Stimulated activated naive CD8-positive, alpha-beta T cell treated with anti-CD3 and anti-CD28 coated beads, Interleukin-15, Interleukin-2, amounts not matched to agents 100 U/mL and 50 U/mL, for 24 hours (primary cell): ENCODE data around the gene ANTXR1.

Source experiments
- ATAC-seq: fragments of 150-1000 bp; cut with Tn5 transposase; one replicate; pipeline ENCODE4 v1.10.0; 2021
- DNase-seq: peaks from one replicate; pipeline ENCODE4 v3.0.0; 2021

The ANTXR1 gene

DNA sequence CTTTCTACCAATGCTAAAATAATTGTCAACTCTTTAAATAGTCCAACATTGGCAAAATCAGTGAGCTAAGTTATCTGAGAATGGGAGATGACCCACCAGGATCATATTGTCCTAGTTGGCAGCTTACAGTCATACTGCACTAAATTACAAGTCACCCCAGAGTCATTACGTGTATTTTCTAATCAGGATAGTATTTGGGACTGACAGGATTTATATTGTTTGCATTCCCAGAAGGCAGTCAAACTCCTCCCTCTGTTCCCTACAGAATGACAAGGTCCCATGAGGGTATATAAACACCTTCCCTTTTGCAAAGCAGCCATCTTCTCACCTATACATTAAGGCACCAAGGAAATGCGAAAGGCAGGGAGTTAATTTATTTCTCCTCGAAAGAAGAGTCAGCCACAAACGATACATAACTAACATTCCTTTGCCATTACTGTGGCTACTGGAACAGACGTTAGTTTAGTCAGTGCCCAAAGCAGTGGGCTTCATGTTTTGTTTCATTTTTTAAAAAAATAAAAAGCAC lies 125.3 kb downstream of the ANTXR1 start:
- no peak for ATAC-seq
- DNase-seq, result no peak

DNA sequence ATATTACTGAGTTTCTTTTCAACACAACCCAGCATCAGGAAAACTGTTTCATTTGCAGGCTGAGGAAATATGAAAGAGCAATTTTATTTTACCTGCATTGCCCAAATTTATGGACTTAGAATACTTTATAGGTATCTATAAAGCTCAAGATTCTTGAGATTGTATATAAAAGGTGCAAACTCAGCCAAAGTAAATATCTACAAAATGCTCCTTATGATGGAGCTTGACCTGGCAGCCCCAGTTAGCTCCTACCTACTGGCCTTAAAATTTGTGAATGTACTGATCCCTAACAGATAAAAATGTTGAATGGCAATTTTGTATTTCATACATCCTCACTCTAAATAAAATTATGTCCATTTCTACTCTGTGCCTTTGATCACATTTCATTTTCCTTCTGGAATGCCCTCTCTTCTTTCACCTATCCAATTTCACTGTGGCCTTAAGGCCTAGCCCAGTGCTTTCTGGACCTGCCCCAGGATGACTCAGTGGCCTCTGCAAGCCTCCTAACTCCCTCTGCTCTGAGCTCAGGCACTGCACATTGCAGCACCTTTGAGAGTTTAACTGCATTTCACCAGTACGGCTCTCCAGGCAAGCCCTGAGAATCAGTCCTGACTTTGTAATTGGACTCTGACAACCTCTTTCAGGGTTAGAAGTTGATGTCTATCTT lies 125.9 kb downstream of the ANTXR1 start:
- ATAC-seq (no peak), DNase-seq (no peak)

DNA sequence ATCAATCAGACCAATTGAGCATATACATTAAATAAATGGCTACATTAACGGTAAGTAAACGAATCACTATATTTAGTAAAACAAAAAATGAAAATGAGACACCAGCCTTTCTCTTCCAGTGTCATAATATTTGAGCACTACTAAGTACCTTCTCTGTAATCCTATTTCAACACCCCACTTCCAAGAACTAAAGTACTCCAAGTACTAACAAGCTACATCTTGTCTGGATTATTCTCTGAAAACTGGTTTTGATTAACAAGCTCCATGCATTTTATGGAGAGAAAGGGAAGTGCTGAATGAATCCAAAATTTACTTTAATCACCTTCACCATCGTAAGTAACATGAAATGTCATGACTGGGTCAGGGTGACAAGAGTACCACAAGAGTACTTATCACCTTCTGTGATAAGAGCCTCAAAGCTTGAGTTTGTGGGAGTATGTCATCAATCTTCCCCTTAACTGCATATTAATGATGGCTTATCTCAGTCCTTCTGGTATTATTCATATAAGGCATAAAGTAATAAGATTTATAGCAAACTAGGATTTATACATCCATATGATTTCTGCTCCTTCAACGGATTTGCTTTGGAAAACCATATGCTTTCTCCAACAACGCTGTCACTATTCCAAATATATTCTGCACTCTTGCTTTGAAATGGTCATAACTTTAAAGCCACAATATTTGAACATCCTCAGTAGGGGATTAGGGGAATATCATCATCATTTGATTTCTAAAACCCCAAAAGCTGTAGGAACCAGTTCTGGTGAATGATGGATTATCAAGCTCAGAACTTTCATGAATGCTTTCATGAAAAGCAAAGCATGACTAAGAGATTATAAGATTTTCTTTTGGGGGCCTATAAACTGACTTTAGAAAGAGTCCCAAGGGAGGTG lies 127.0 kb downstream of the ANTXR1 start:
- ATAC-seq (no peak), DNase-seq (no peak)

DNA sequence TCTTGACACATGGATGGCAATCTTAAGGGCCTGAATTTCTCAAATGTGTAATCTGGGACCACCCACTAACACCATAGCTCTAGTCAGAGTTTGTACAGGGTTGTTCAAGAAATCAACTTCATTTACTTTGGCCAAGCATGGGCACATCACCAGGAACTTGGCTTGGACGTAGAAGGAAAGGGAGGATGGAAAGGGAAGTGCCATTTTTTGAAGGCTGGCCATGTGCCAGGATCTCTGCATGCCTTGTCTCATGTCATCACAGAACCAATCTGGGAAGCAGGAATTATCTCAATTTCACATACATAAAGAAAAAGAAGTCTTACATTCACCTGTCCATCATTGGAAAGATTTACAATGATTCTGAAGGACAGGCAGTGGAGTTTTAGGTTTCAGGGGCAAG lies 128.1 kb downstream of the ANTXR1 start:
- no peak for DNase-seq
- ATAC-seq, result no peak

DNA sequence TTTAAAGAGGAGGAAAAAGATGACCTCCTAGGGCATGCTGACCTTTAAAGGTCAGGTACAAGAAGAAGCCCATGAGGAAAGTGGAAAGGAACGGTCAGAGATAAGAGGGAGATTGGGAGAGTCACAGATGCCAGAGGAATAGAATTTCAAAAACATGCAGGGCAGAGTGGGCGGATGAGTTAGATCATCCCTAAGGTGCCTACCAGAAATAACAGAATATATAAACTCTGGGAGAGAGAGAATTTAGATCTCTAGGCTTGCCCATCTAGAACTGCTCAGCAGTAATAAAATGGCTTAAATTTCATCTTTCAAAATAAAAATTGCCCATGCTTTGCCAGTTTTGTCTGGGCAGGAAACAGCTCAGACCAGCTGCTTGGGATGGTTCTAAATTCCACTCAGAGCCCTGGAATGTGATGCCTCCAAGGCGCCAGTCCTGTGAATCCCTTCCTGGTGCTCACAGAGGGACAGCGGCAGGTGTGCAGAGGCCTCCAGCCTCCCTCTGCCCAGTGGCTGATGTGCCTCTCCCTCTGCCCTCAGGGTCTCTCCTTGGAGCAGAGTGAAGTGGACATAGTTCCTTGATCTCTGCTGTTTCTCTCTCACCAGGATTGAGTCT lies 130.9 kb downstream of the ANTXR1 start:
- DNase-seq, result no peak

DNA sequence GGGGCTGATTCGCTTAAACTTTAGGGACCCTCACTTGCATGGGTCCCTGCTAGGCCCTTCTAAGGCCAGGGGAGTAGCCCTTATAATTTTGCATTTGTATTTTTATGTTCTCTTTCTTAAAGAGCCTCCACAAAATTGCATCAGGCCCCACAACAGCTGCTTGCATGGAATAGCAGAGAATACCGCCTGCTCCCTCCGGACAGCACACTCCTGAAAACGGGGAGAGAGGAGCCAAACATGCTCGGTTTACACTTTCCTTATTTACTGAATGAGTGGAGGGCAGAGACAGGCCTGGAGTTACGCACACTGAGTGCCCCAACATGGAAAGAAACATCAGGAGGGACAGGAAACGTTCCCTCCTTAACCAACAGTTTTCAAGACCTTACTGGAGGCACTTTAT lies 132.2 kb downstream of the ANTXR1 start:
- DNase-seq (no peak), ATAC-seq (no peak)

More for the DNA sequence above, 130.9 kb downstream of the ANTXR1 start:
- no peak for ATAC-seq

DNA sequence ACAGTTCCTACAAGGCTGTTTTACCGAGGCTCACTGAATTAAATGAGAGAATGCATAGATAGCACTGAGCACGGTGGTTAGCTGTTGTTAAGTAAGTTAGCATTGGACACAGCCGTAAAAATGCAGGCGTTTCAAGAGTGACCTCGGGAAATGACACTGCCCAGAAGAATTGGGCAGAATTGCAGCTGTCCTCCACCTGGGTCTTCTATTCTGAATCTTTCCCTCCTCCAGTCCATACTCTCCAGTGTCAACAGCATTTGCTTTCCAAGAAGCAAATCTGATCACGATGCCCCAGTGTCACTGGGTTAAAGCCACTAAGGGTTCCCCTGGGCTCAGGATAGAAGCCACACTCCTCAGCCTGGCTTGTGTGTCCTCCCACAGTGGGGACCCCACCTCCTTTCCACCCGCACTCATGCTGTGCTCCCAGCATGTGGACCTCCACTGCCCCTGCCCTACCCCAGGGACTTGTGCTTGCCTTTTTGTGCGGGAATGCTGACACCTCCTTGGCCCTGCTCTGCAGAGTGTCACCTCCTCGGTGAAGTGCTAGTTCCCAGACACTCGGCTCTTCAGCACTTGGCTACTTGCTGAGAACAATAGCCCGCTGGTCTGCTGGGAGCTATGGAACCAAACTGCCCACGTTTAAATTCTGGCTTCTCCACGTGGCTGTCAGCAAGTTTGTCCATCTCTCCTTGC lies 135.0 kb downstream of the ANTXR1 start:
- DNase-seq, result no peak
- ATAC-seq, result no peak

DNA sequence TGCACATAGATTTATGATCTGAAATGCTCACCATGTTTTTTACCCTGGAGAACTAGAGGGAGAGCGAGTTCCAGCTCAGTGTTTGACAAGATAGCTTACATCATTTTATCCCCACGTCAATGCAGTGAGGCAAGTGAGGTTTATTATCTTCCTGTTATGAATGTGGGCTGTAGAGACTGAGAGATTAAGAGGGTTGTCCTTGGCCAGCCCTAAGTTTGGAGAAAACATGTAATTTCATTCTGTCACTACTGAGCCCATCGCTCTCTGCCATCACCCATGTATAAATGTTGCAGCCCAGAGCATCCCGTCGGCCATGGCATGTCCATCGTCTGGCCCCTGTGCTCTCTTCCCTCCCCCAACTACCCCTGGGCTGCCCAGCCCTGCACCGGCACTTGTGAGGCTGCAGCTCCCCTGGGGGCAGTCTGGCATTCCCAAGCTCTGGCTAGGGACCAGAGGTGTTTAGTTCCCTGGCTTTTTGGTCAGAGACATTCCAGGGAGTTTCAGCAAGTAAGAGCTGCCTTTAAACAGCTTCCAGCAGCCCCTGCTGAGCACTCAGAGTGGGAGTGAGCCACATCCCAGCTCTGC lies 136.7 kb downstream of the ANTXR1 start:
- ATAC-seq (no peak), DNase-seq (no peak)

DNA sequence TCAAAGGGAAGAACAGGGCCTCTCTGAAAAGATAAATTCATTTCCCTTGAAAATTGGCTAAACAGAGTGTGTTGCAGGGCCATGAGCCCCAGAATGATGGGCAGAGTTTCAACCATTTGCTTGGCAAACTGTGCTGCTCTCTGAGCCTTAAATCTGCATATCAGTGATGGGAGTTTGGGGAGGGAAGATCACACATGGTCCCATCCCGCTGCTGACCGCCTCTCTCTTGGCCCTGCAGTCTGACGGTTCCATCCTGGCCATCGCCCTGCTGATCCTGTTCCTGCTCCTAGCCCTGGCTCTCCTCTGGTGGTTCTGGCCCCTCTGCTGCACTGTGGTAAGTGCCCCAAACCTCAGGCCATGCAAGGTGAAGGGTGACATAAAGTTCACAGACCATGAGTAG lies 139.0 kb downstream of the ANTXR1 start:
- ATAC-seq (no peak), DNase-seq (no peak)

DNA sequence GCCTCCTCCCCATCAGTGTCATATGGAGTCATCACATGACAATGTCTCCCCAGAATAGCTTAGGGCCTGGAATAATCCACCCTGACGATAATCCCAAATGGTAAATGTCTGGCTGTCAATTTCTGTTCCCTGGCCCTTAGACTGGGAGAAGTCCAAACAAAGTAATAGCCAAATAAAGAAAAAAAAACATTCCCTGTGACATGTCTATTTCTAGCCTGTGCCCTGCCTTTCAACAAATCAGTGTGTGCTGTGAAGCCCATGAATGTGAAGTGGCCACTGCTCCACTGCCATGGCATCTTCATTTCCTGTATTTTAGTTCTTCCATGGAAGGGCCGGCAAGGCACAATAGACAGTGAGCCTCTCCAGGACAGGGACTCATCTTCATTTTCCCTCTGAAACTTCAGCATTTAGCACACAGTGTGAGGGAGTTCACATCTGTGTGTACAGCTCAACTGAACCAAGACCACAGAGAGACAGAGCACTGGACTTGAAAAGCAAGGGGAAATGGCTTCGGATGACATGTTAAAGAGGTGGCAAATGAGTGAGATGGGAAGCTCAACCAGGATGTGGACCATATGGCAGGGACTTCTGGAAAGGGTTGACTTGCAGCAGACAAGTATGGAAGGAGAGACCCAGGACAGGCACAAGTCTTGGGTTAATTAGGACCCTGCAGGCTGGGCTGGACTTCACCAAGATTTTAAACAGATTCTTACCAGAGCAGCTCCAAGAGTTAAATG lies 140.0 kb downstream of the ANTXR1 start:
- ATAC-seq (no peak), DNase-seq (no peak)

DNA sequence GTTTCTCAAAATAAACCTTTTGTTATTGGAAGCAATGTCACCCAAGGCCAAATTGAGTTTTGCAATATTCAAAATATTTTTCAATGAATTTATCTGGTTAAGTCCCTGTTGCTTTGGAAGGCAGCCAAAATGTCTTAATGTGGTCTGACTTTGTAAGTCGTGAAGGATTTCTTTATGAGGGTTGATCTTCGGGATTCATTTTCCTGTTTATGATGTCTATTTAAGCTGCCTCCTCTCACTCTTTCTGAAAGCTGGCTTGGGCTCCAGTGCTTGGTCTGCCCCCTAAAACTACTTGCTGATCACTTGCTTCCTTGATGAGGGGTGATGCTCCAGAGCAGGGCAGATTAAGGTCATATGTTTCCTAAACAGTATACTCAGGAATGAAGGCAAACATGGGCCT lies 141.1 kb downstream of the ANTXR1 start:
- no peak for DNase-seq
- ATAC-seq, result no peak

DNA sequence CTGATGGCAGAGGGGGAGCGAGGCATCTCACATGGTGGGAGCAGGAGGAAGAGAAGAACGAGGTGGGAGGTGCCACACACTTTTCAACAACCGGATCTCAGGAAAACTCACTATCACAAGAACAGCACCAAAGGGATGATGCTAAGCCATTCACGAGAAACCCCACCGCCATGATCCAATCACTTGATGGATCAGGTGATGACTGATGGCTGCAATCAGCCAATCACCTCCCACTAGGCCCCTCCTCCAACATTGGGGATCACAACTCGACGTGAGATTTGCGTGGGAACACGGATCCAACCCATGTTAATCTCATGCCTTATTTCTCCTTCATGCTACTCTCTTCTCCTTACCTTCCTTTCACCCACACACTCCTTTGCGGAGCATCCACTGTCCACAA lies 143.6 kb downstream of the ANTXR1 start:
- ATAC-seq (no peak), DNase-seq (no peak)

DNA sequence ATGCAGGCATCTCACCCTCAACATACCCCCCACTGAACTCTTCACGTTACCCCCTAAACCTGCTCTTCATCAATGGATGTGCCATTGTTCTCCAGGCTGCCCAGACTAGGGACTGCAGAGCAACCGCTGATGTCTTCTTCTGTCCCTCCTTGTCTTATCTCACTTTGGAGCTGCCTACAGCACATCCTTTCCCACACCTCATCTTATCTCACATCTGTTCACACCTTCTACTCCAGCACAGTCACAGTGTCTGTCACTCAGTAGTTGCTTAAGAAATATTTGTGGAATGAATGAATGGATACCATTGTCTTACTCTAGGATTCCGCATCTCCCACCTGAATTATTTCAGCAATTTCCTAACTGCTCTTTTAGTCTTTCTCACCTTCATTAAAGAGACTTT lies 144.5 kb downstream of the ANTXR1 start:
- DNase-seq (no peak), ATAC-seq (no peak)

DNA sequence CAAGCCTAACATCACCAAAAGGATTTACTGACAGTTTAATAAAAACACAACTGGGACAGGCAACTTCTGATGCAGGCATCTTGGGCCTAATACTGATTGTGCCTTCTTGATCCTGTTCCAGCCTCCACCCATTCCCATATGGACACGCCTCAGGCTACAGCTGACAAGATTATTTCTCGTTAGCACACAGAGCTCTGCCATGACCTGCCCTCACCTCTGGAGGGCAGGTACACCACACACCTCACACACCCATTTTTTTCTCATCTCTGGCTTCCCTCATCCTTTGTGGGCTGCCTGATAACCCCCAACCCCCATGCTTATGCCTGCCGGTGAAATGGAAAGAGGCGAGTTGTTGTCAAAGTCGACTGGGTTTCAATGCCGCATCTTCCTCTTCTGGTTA lies 147.0 kb downstream of the ANTXR1 start:
- no peak for ATAC-seq
- no peak for DNase-seq

DNA sequence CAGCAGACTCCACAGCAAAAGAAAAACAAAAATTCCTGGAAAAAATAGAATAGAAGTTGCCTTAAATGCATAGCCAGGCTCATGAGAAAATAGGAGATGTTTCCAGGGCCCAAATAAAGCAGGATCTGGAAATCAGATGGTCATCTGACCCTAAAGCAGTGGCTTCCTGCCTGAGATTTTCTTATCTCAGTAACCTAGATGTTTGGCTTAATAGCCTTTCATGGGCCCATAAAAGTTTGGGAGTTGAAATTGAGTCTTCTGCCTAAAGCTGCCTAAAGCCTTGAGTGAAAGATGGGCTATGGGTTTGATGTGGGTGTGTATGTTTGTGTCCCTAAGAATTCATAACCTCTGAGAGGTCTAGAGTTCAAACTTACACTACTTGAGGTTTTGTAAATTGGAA lies 149.1 kb downstream of the ANTXR1 start:
- no peak for DNase-seq
- no peak for ATAC-seq

DNA sequence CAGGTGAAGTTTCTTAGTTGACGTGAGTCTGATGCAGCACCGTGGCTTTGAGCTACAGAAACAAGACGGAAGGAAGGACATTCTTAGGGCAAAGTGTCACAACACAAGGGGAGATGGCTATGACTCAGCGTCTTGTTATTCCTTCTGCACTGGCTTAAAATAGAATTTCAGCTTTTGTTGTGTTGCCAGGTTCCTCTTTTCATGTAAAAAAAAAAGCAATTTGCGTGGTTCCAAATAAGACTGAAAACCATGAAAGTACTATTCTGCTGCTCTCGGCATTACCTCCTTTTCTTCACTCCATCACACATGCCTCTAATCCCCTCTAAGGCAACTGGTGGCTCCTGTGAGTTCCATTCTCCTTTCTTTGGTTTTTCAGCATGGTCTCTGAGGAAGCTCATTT lies 150.1 kb downstream of the ANTXR1 start:
- no peak for DNase-seq
- no peak for ATAC-seq

DNA sequence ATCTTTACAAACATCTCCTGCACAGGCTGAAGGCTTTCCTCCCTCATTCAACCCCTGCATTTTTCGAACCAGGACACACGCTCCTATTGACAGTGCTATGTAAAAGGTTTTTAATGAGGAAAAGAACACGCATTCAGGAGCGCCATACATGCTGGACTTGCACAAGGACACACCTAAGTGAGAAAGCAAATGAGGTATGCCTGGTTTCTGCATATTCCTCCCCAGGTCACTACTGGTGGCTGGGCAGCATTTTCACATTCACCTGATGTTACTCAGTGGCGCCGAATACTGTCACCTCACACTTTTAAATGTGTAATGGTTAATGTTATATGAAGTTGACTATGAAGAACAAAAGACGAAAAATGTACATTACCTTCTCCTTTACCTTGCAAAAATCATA lies 150.6 kb downstream of the ANTXR1 start:
- DNase-seq (no peak), ATAC-seq (no peak)

DNA sequence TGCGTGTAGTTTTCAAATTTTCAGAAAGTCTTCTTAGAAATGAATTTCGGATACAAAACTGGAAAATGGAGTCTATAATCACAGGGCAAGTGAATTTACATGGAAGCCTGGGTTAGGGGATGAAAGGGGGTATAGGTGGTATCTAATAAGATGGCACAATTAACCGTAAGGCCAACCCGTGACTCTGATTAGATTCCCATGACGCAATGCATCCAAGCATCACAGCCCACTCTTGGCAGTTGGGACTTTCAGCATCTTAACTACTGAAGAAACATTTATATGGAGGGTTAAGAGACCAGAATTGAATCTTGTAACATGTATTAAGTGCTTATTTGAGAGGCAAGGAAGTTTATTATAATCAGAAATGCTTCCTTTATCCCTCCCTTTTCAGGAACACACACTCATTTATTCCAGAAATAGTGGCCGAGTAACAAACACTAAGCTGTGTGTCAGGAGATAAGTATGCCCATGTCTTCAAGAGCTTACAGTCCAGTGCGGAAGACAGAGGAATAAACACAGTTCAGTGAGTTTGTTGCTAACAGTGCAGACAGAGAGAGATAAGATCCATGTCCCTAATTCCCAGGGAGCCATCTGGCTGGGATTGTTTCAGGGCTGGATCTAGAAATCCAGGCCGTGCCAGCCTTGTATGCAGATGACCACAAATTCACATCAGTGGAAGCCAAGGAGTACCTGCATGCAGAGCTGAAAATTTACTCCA lies 151.2 kb downstream of the ANTXR1 start:
- DNase-seq (no peak), ATAC-seq (no peak)

DNA sequence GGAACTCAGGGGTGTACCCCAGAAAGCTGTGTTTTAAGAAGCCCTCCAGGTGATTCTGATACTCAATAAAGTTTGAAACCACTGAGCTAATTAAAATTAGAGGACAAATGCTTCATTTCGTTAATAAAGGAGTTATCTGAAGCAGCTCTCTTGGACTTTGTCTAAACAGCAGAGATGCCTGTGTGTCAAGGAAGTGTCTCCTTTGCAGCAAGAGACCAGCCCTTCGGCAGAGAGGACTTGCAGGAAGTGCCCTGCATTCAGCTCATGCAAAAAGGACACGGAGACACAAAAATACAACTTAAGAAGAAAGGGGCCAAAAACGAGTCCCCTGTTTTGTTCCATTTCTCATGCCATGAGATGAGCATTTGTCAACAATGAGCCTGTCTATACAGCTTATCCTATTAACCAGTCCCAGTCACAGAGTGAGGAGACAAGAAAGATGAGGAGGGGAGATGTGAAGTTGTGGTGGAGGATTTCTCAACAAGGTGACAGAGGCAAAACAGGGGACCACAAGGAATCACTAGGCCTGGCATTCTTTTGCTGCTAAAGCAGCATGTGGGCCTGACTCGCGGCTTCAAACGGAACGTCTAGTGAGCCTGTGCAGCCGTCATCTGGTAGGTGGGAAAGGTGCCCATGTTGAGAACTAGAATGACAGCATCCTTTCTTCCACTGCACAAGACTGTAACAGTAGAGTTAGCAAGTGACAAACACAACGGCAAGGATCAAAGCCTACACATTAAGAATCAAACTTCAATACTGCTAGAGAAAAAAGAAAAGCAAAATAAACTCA lies 152.3 kb downstream of the ANTXR1 start:
- DNase-seq (no peak), ATAC-seq (no peak)

DNA sequence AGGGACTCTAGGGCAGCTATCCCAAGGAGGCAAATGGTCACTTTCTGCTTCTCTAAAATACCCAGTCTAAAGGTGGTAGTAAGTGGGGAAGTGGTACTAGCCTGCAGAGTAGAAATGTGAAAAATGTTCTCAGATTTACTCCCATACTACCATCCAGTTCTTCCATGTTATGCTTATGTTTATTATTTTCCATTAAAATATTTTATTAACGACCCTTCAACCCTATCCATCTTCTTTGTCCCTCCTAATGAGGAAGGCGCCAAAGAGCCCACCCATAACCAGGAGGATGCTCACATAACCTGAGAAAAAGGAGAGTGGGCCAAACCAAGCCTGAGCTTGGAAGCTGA lies 153.5 kb downstream of the ANTXR1 start:
- DNase-seq, result no peak
- no peak for ATAC-seq
